ENCODE data around the gene TRMT10B.

Gene TRMT10B

GRCh38 chr9:37784291-37784615 lies 30.6 kb downstream of the TRMT10B start:
- H3K27me3 ChIP-seq (ENCODE audit: control insufficient read depth, insufficient read depth, low read length): no peaks in the 10 kb centered on the region
- peaks cover 6% of the 10 kb centered on the region for H3K4me1 ChIP-seq (ENCODE audit: control insufficient read depth, low read depth, low read length)
- H3K4me3 ChIP-seq (ENCODE audit: low read length): peak overlapping the region; percentile 95
- H3K27ac ChIP-seq (ENCODE audit: low read length): peak overlapping the region; percentile 36
- no peaks in the 10 kb centered on the region for H3K9me3 ChIP-seq (ENCODE audit: control insufficient read depth, low read depth, low read length)
- H3K9ac ChIP-seq (ENCODE audit: low read length): peak overlapping the region; percentile 65
- H3K36me3 ChIP-seq (ENCODE audit: control insufficient read depth, low read depth, low read length): peaks cover 41% of the 10 kb centered on the region

- Histone ChIP-seq H3K4me1 (ENCODE audit: control insufficient read depth, low read depth, low read length) (peaks cover 6% of the 10 kb centered on the region), H3K9me3 (ENCODE audit: control insufficient read depth, low read depth, low read length) (no peaks in the 10 kb centered on the region), H3K9ac (ENCODE audit: low read length) (peak within 1 kb of the TSS; percentile 65), H3K4me3 (ENCODE audit: low read length) (peak within 1 kb of the TSS; percentile 95), H3K36me3 (ENCODE audit: control insufficient read depth, low read depth, low read length) (peaks cover 35% of the 10 kb centered on the region), H3K27ac (ENCODE audit: low read length) (peak within 1 kb of the TSS; percentile 36), H3K27me3 (ENCODE audit: control insufficient read depth, insufficient read depth, low read length) (no peaks in the 10 kb centered on the region)
Observed at GRCh38 chr9:37784616-37785483, 31.2 kb downstream of the TRMT10B start, which contains the start of gene EXOSC3. TSS of gene EXOSC3 (minus strand) at chr9:37785064. CDS start at chr9:37785044, 20 bp downstream.

- peaks cover 6% of the 10 kb centered on the region for H3K4me1 ChIP-seq (ENCODE audit: control insufficient read depth, low read depth, low read length)
- H3K9ac ChIP-seq (ENCODE audit: low read length): no peak overlapping the region
- H3K36me3 ChIP-seq (ENCODE audit: control insufficient read depth, low read depth, low read length): peaks cover 13% of the 10 kb centered on the region
- no peak overlapping the region for H3K4me3 ChIP-seq (ENCODE audit: low read length)
- H3K27ac ChIP-seq (ENCODE audit: low read length): no peak overlapping the region
- no peaks in the 10 kb centered on the region for H3K9me3 ChIP-seq (ENCODE audit: control insufficient read depth, low read depth, low read length)
- no peaks in the 10 kb centered on the region for H3K27me3 ChIP-seq (ENCODE audit: control insufficient read depth, insufficient read depth, low read length)
Observed at GRCh38 chr9:37787059-37787458, 33.5 kb downstream of the TRMT10B start.

- Histone ChIP-seq H3K36me3 (ENCODE audit: control insufficient read depth, low read depth, low read length) (peaks cover under 1% of the 10 kb centered on the region), H3K9me3 (ENCODE audit: control insufficient read depth, low read depth, low read length) (no peaks in the 10 kb centered on the region), H3K27me3 (ENCODE audit: control insufficient read depth, insufficient read depth, low read length) (no peaks in the 10 kb centered on the region), H3K9ac (ENCODE audit: low read length) (no peak overlapping the region), H3K4me3 (ENCODE audit: low read length) (no peak overlapping the region), H3K27ac (ENCODE audit: low read length) (no peak overlapping the region), H3K4me1 (ENCODE audit: control insufficient read depth, low read depth, low read length) (peaks cover 6% of the 10 kb centered on the region)
Observed at GRCh38 chr9:37788332-37788731, 34.7 kb downstream of the TRMT10B start.

GRCh38 chr9:37790096-37790495 lies 36.5 kb downstream of the TRMT10B start:
- H3K36me3 ChIP-seq (ENCODE audit: control insufficient read depth, low read depth, low read length): no peaks in the 10 kb centered on the region
- H3K9ac ChIP-seq (ENCODE audit: low read length): no peak overlapping the region
- no peaks in the 10 kb centered on the region for H3K27me3 ChIP-seq (ENCODE audit: control insufficient read depth, insufficient read depth, low read length)
- no peaks in the 10 kb centered on the region for H3K9me3 ChIP-seq (ENCODE audit: control insufficient read depth, low read depth, low read length)
- no peak overlapping the region for H3K4me3 ChIP-seq (ENCODE audit: low read length)
- no peaks in the 10 kb centered on the region for H3K4me1 ChIP-seq (ENCODE audit: control insufficient read depth, low read depth, low read length)
- no peak overlapping the region for H3K27ac ChIP-seq (ENCODE audit: low read length)

GRCh38 chr9:37792122-37792521 lies 38.5 kb downstream of the TRMT10B start:
- peaks cover 4% of the 10 kb centered on the region for H3K27me3 ChIP-seq (ENCODE audit: control insufficient read depth, insufficient read depth, low read length)
- H3K9ac ChIP-seq (ENCODE audit: low read length): no peak overlapping the region

GRCh38 chr9:37796232-37796631 lies 42.6 kb downstream of the TRMT10B start:
- Histone ChIP-seq H3K36me3 (ENCODE audit: control insufficient read depth, low read depth, low read length) (no peaks in the 10 kb centered on the region), H3K9me3 (ENCODE audit: control insufficient read depth, low read depth, low read length) (no peaks in the 10 kb centered on the region), H3K4me3 (ENCODE audit: low read length) (no peak overlapping the region), H3K9ac (ENCODE audit: low read length) (no peak overlapping the region), H3K27ac (ENCODE audit: low read length) (no peak overlapping the region), H3K27me3 (ENCODE audit: control insufficient read depth, insufficient read depth, low read length) (peaks cover 4% of the 10 kb centered on the region), H3K4me1 (ENCODE audit: control insufficient read depth, low read depth, low read length) (peaks cover 4% of the 10 kb centered on the region)

More at GRCh38 chr9:37792122-37792521, 38.5 kb downstream of the TRMT10B start:
- Histone ChIP-seq H3K9me3 (ENCODE audit: control insufficient read depth, low read depth, low read length) (no peaks in the 10 kb centered on the region), H3K4me1 (ENCODE audit: control insufficient read depth, low read depth, low read length) (no peaks in the 10 kb centered on the region), H3K4me3 (ENCODE audit: low read length) (no peak overlapping the region), H3K36me3 (ENCODE audit: control insufficient read depth, low read depth, low read length) (no peaks in the 10 kb centered on the region), H3K27ac (ENCODE audit: low read length) (no peak overlapping the region)

GRCh38 chr9:37798677-37799076 lies 45.1 kb downstream of the TRMT10B start:
- H3K36me3 ChIP-seq (ENCODE audit: control insufficient read depth, low read depth, low read length): no peaks in the 10 kb centered on the region
- no peak overlapping the region for H3K9ac ChIP-seq (ENCODE audit: low read length)
- H3K9me3 ChIP-seq (ENCODE audit: control insufficient read depth, low read depth, low read length): no peaks in the 10 kb centered on the region
- H3K27me3 ChIP-seq (ENCODE audit: control insufficient read depth, insufficient read depth, low read length): peaks cover 4% of the 10 kb centered on the region
- H3K4me3 ChIP-seq (ENCODE audit: low read length): no peak overlapping the region
- no peak overlapping the region for H3K27ac ChIP-seq (ENCODE audit: low read length)
- H3K4me1 ChIP-seq (ENCODE audit: control insufficient read depth, low read depth, low read length): peaks cover 16% of the 10 kb centered on the region

GRCh38 chr9:37800631-37801286 lies 47.2 kb downstream of the TRMT10B start, which contains the start of gene DCAF10:
TSS of gene DCAF10 (plus strand) at chr9:37800797. CDS start at chr9:37800867, 70 bp downstream.
- H3K9ac ChIP-seq (ENCODE audit: low read length): peak within 1 kb of the TSS; percentile 72
- no peak within 1 kb of the TSS for H3K27ac ChIP-seq (ENCODE audit: low read length)
- H3K27me3 ChIP-seq (ENCODE audit: control insufficient read depth, insufficient read depth, low read length): peaks cover 4% of the 10 kb centered on the region
- peaks cover 16% of the 10 kb centered on the region for H3K4me1 ChIP-seq (ENCODE audit: control insufficient read depth, low read depth, low read length)
- peak within 1 kb of the TSS; percentile 90 for H3K4me3 ChIP-seq (ENCODE audit: low read length)
- no peaks in the 10 kb centered on the region for H3K9me3 ChIP-seq (ENCODE audit: control insufficient read depth, low read depth, low read length)
- H3K36me3 ChIP-seq (ENCODE audit: control insufficient read depth, low read depth, low read length): no peaks in the 10 kb centered on the region

- peaks cover 16% of the 10 kb centered on the region for H3K4me1 ChIP-seq (ENCODE audit: control insufficient read depth, low read depth, low read length)
- no peaks in the 10 kb centered on the region for H3K27me3 ChIP-seq (ENCODE audit: control insufficient read depth, insufficient read depth, low read length)
- no peaks in the 10 kb centered on the region for H3K9me3 ChIP-seq (ENCODE audit: control insufficient read depth, low read depth, low read length)
- peak overlapping the region; percentile 90 for H3K4me3 ChIP-seq (ENCODE audit: low read length)
- no peak overlapping the region for H3K27ac ChIP-seq (ENCODE audit: low read length)
- no peaks in the 10 kb centered on the region for H3K36me3 ChIP-seq (ENCODE audit: control insufficient read depth, low read depth, low read length)
- H3K9ac ChIP-seq (ENCODE audit: low read length): peak overlapping the region; percentile 72
Observed at GRCh38 chr9:37801287-37801850, 47.8 kb downstream of the TRMT10B start.

GRCh38 chr9:37801959-37802711 lies 48.5 kb downstream of the TRMT10B start:
- Histone ChIP-seq H3K27ac (ENCODE audit: low read length) (no peak overlapping the region), H3K27me3 (ENCODE audit: control insufficient read depth, insufficient read depth, low read length) (no peaks in the 10 kb centered on the region), H3K4me3 (ENCODE audit: low read length) (peak overlapping the region; percentile 90), H3K9ac (ENCODE audit: low read length) (peak overlapping the region; percentile 72), H3K36me3 (ENCODE audit: control insufficient read depth, low read depth, low read length) (no peaks in the 10 kb centered on the region), H3K4me1 (ENCODE audit: control insufficient read depth, low read depth, low read length) (peaks cover 16% of the 10 kb centered on the region), H3K9me3 (ENCODE audit: control insufficient read depth, low read depth, low read length) (no peaks in the 10 kb centered on the region)
